Trophoblast cell (in vitro differentiated cells and primary cell): ENCODE measurements around the gene NXPE2.

Experiments
- DNase-seq, 2 donors: peaks; one replicate each; pipeline ENCODE4 v3.0.0-alpha.2; 2016
- H2AFZ ChIP-seq: 2 replicates; pipeline ENCODE4 v1.6.1; 2013; ENCODE audit warnings: low read length, moderate library complexity, mild to moderate bottlenecking; ENCODE audit not compliant: insufficient read depth, poor library complexity
- H2AK5ac ChIP-seq: 2 replicates; pipeline ENCODE4 v1.6.1; 2013; ENCODE audit warnings: mild to moderate bottlenecking, low read length
- H2BK120ac ChIP-seq: 2 replicates; pipeline ENCODE4 v1.6.1; 2013; ENCODE audit warnings: low read length, mild to moderate bottlenecking, moderate library complexity; ENCODE audit not compliant: insufficient read depth, poor library complexity
- H2BK12ac ChIP-seq: 2 replicates; pipeline ENCODE4 v1.6.1; 2013; ENCODE audit warnings: mild to moderate bottlenecking, low read length, moderate library complexity
- H2BK5ac ChIP-seq: 2 replicates; pipeline ENCODE4 v1.6.1; 2013; ENCODE audit warnings: low read length, low read depth, moderate library complexity, mild to moderate bottlenecking; ENCODE audit not compliant: poor library complexity
- H3K14ac ChIP-seq: 2 replicates; pipeline ENCODE4 v1.6.1; 2013; ENCODE audit warnings: mild to moderate bottlenecking, low read length
- H3K18ac ChIP-seq: 2 replicates; pipeline ENCODE4 v1.6.1; 2013; ENCODE audit warnings: mild to moderate bottlenecking, low read length
- H3K23ac ChIP-seq: 2 replicates; pipeline ENCODE4 v1.6.1; 2013; ENCODE audit warnings: low read length
- H3K27ac ChIP-seq: 2 replicates; pipeline ENCODE4 v1.5.1; 2013; ENCODE audit warnings: low read depth, mild to moderate bottlenecking, inconsistent platforms, low read length, moderate library complexity
- H3K27me3 ChIP-seq: 2 replicates; pipeline ENCODE4 v1.6.1; 2013; ENCODE audit warnings: inconsistent platforms, mild to moderate bottlenecking, low read length, moderate library complexity; ENCODE audit not compliant: insufficient read depth
- H3K36me3 ChIP-seq, 2 experiments: 1 replicate in 1 of 2; 2 replicates in 1 of 2; pipeline ENCODE4 v1.6.1; 2013; ENCODE audit warnings: low read length in 2 of 2, mild to moderate bottlenecking in 2 of 2, moderate library complexity in 1 of 2; ENCODE audit not compliant: insufficient read depth in 2 of 2, control insufficient read depth in 1 of 2
- H3K4ac ChIP-seq: 2 replicates; pipeline ENCODE4 v1.6.1; 2013; ENCODE audit warnings: low read depth, mild to moderate bottlenecking, low read length, moderate library complexity
- H3K4me1 ChIP-seq, 2 experiments: 1 replicate in 1 of 2; 2 replicates in 1 of 2; pipeline ENCODE4 v1.6.1; 2013; ENCODE audit warnings: low read length in 2 of 2, mild to moderate bottlenecking in 2 of 2, moderate library complexity in 1 of 2; ENCODE audit not compliant: insufficient read depth in 2 of 2, control insufficient read depth in 1 of 2
- H3K4me2 ChIP-seq: 2 replicates; pipeline ENCODE4 v1.6.1; 2013; ENCODE audit warnings: inconsistent platforms, mild to moderate bottlenecking, low read length, moderate library complexity
- H3K4me3 ChIP-seq: 2 replicates; pipeline ENCODE4 v1.5.1; 2013; ENCODE audit warnings: mild to moderate bottlenecking, low read depth, low read length, inconsistent platforms
- H3K79me1 ChIP-seq: one replicate; pipeline ENCODE4 v1.6.1; 2013; ENCODE audit warnings: low read length
- H3K79me2 ChIP-seq: 2 replicates; pipeline ENCODE4 v1.6.1; 2013; ENCODE audit warnings: low read length, mild to moderate bottlenecking; ENCODE audit not compliant: control insufficient read depth, insufficient read depth, poor library complexity
- H3K9ac ChIP-seq: 2 replicates; pipeline ENCODE4 v1.6.1; 2013; ENCODE audit warnings: mild to moderate bottlenecking, low read length
- H3K9me3 ChIP-seq: 2 replicates; pipeline ENCODE4 v1.6.1; 2013; ENCODE audit warnings: low read depth, mild to moderate bottlenecking, control low read depth, inconsistent platforms, low read length; ENCODE audit not compliant: insufficient read depth
- H4K12ac ChIP-seq: 2 replicates; pipeline ENCODE4 v1.6.1; 2013; ENCODE audit warnings: low read depth, mild to moderate bottlenecking, low read length, moderate library complexity
- H4K8ac ChIP-seq: 2 replicates; pipeline ENCODE4 v1.6.1; 2013; ENCODE audit warnings: low read depth, mild to moderate bottlenecking, low read length, moderate library complexity
- H4K91ac ChIP-seq: one replicate; pipeline ENCODE4 v1.6.1; 2013; ENCODE audit warnings: low read depth, mild to moderate bottlenecking, low read length, moderate library complexity
- WGBS: extraction: QIAGEN DNeasy Blood & Tissue Kit; methylation state at CpG from one replicate; pipeline ENCODE4 v1.1.7; 2013; ENCODE audit warnings: missing lambda C conversion rate; ENCODE audit not compliant: insufficient read length, insufficient coverage; ENCODE audit errors: extremely low coverage; 5-methylcytosine and 5-hydroxymethylcytosine counted together

The NXPE2 gene

DNA sequence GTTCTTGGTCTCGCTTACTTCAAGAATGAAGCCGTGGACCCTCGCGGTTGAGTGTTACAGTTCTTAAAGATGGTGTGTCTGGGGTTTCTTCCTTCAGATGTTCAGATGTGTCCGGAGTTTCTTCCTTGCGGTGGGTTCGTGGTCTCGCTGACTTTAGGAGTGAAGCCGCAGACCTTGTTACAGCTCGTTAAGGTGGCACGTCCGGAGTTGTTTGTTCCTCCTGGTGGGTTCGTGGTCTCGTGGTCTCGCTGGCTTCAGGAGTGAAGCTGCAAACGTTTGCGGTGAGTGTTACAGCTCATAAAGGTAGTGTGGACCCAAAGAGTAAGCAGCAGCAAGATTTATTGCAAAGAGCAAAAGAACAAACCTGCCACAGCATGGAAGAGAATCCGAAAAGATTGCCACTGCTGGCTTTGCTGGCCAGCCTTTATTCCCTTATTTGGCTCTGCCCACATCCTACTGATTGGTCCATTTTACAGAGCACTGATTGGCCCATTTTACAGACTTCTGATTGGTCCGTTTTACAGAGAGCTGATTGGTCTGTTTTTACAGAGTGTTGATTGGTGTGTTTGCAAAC, 27.1 kb upstream of the NXPE2 start:
- H2BK12ac ChIP-seq = no peak overlapping the region
- no peak overlapping the region for H2BK120ac ChIP-seq
- no peak overlapping the region for H4K91ac ChIP-seq
- no peaks in the 10 kb centered on the region for H3K9me3 ChIP-seq
- H3K36me3 ChIP-seq = no peaks in the 10 kb centered on the region
- H2AK5ac ChIP-seq = no peak overlapping the region
- H3K14ac ChIP-seq = no peak overlapping the region
- H3K79me2 ChIP-seq = no peaks in the 10 kb centered on the region
- WGBS = no CpG with 5 or more reads among the region's 19 CpGs
- H3K27me3 ChIP-seq = no peaks in the 10 kb centered on the region
- H2BK5ac ChIP-seq = no peak overlapping the region
- H2AFZ ChIP-seq = no peak overlapping the region
- H3K4me3 ChIP-seq = no peak overlapping the region
- H3K27ac ChIP-seq = no peak overlapping the region
- H3K4me1 ChIP-seq = no peaks in the 10 kb centered on the region
- no peaks in the 10 kb centered on the region for H3K79me1 ChIP-seq
- no peak overlapping the region for H3K23ac ChIP-seq
- H4K8ac ChIP-seq = no peak overlapping the region
- DNase-seq = no peak
- no peak overlapping the region for H3K9ac ChIP-seq
- H4K12ac ChIP-seq = no peak overlapping the region
- no peak overlapping the region for H3K4ac ChIP-seq
- H3K18ac ChIP-seq = no peak overlapping the region
- H3K4me2 ChIP-seq = no peak overlapping the region

DNA sequence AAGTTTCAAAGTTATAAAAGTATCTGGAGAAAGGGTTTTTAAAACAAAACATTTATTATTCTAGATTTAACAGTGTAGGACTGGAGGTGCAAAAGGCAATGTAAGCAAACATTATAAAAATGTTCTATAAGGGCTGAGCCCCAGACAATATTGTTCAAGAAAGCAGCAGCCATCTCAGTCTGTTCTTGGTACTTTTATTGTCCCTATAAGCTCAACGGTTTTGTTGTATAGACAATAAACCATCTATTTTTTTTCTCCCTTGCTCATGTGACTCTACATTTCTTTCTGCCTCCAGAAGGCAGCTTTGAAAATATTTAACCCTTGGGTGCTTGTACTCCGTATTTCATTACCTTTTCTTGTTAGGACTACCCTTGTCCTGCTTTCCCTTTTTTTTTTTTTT, 25.2 kb upstream of the NXPE2 start:
- no peak overlapping the region for H3K18ac ChIP-seq
- H4K91ac ChIP-seq = no peak overlapping the region
- no peak for DNase-seq
- no peak overlapping the region for H3K14ac ChIP-seq
- no peaks in the 10 kb centered on the region for H3K9me3 ChIP-seq
- no peaks in the 10 kb centered on the region for H3K79me1 ChIP-seq
- no peak overlapping the region for H3K9ac ChIP-seq
- H2AK5ac ChIP-seq = no peak overlapping the region
- no peak overlapping the region for H2AFZ ChIP-seq
- H4K8ac ChIP-seq = no peak overlapping the region
- H2BK12ac ChIP-seq = no peak overlapping the region
- H2BK5ac ChIP-seq = no peak overlapping the region
- no CpG with 5 or more reads among the region's 2 CpGs for WGBS
- no peaks in the 10 kb centered on the region for H3K79me2 ChIP-seq
- H3K4me1 ChIP-seq = no peaks in the 10 kb centered on the region
- H3K4ac ChIP-seq = no peak overlapping the region
- no peaks in the 10 kb centered on the region for H3K27me3 ChIP-seq
- no peak overlapping the region for H4K12ac ChIP-seq
- H3K27ac ChIP-seq = no peak overlapping the region
- no peak overlapping the region for H3K4me3 ChIP-seq
- no peak overlapping the region for H3K23ac ChIP-seq
- H2BK120ac ChIP-seq = no peak overlapping the region
- no peak overlapping the region for H3K4me2 ChIP-seq
- no peaks in the 10 kb centered on the region for H3K36me3 ChIP-seq

DNA sequence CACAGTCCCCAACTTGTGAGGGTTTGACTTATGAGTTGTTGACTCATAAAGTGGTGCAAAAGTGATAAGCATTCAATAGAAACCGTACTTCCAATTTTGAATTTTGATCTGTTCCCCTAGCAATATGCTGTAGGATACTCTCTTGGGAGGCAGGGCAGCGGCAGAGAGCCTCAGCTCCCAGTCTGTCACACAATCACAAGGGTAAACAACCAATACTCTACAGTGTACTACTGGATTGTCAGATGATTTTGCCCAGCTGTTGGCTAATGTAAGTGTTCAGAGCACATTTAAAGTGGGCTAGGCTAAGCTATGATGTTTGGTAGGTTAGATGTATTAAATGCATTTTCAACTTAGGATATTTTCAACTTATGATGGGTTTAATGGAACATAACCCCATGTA, 13.7 kb upstream of the NXPE2 start:
- DNase-seq = no peak
- Histone ChIP-seq H3K79me1 (no peaks in the 10 kb centered on the region), H3K9ac (no peak overlapping the region), H3K14ac (no peak overlapping the region), H2AFZ (no peak overlapping the region), H4K12ac (no peak overlapping the region), H3K27ac (no peak overlapping the region), H2BK5ac (no peak overlapping the region), H3K18ac (no peak overlapping the region), H3K27me3 (no peaks in the 10 kb centered on the region), H3K4me1 (no peaks in the 10 kb centered on the region), H3K9me3 (no peaks in the 10 kb centered on the region), H4K8ac (no peak overlapping the region), H3K4me2 (no peak overlapping the region), H2AK5ac (no peak overlapping the region), H4K91ac (no peak overlapping the region), H2BK120ac (no peak overlapping the region), H3K4ac (no peak overlapping the region), H2BK12ac (no peak overlapping the region), H3K79me2 (no peaks in the 10 kb centered on the region), H3K23ac (no peak overlapping the region), H3K4me3 (no peak overlapping the region), H3K36me3 (no peaks in the 10 kb centered on the region)
- no CpG with 5 or more reads among the region's 2 CpGs for WGBS

DNA sequence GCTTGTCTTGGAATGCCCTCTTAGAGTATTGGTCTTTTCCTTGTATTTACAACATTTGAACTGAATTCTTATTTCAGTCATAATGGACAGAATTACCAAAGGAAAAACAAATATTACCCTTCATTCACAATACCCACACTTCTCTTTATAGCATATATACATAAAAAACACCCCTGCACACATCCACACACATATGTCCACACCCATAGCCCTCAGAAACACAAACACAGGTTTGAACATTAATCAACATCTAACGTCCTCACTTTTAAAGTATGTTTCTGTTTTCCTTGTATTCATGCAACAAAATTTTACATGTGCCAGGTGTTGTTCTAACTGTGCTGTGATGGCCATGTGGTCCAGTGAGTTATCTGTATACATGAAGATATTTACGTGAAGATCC, 11.6 kb upstream of the NXPE2 start:
- H3K4me2 ChIP-seq = no peak overlapping the region
- WGBS = no CpG with 5 or more reads among the region's 2 CpGs
- H3K18ac ChIP-seq = no peak overlapping the region
- H3K4me1 ChIP-seq = no peaks in the 10 kb centered on the region
- no peak overlapping the region for H2BK120ac ChIP-seq
- no peaks in the 10 kb centered on the region for H3K27me3 ChIP-seq
- no peak overlapping the region for H3K4me3 ChIP-seq
- H3K9ac ChIP-seq = no peak overlapping the region
- no peak overlapping the region for H2BK12ac ChIP-seq
- no peaks in the 10 kb centered on the region for H3K36me3 ChIP-seq
- H3K9me3 ChIP-seq = no peaks in the 10 kb centered on the region
- H4K8ac ChIP-seq = no peak overlapping the region
- H2AFZ ChIP-seq = no peak overlapping the region
- no peak overlapping the region for H2BK5ac ChIP-seq
- H4K91ac ChIP-seq = no peak overlapping the region
- H2AK5ac ChIP-seq = no peak overlapping the region
- no peak overlapping the region for H3K14ac ChIP-seq
- no peak overlapping the region for H4K12ac ChIP-seq
- H3K23ac ChIP-seq = no peak overlapping the region
- no peaks in the 10 kb centered on the region for H3K79me1 ChIP-seq
- DNase-seq = peak in 1 of 2 donors; percentile 2
- no peak overlapping the region for H3K27ac ChIP-seq
- no peak overlapping the region for H3K4ac ChIP-seq
- no peaks in the 10 kb centered on the region for H3K79me2 ChIP-seq
